B cell (primary cell): Measurements from ENCODE around the gene PTPRT. TPM values are rescaled to one million over a fixed set of nuclear protein-coding genes. Genes with fewer than 3 reads are reported as not detected.

Source experiments
- ATAC-seq: fragments of 200-7000 bp; cut with Tn5 transposase; one replicate; pipeline ENCODE4 v1.10.0; 2021; ENCODE audit warnings: low read depth, mild to moderate bottlenecking, moderate number of reproducible peaks, moderate library complexity
- CTCF ChIA-PET: fragments of 350-600 bp; sonication (Branson Sonifier 250); formaldehyde crosslinking; loops from one replicate; lab custom pipeline; 2021; ENCODE audit warnings: antibody characterized with exemption, inconsistent platforms; lab: Charles Lee
- POLR2A ChIA-PET: fragments of 350-600 bp; sonication (Branson Sonifier 250); formaldehyde crosslinking; loops from one replicate; lab custom pipeline; 2021; ENCODE audit warnings: antibody characterized with exemption; lab: Charles Lee
- DNase-seq: peaks from one replicate; pipeline ENCODE4 v3.0.0; 2013
- H2AFZ ChIP-seq: 2 replicates; pipeline ENCODE4 v1.6.1; 2012; ENCODE audit warnings: mild to moderate bottlenecking, low read depth, low read length; ENCODE audit not compliant: insufficient read depth, poor library complexity, severe bottlenecking
- H3K27ac ChIP-seq, 2 donors: 1 replicate in 1 of 2; 2 replicates in 1 of 2; pipeline ENCODE4 v1.5.1; 2012 to 2013; ENCODE audit warnings: low read length in 2 of 2, mild to moderate bottlenecking in 2 of 2, moderate library complexity in 1 of 2
- H3K27me3 ChIP-seq, 4 experiments: fragments of 200-600 bp in 1 of 4; sonication (generic) in 1 of 4; replicated peaks in 1 of 4; 1 replicate in 2 of 4; 2 replicates in 2 of 4; pipeline versions ENCODE4 v1.6.1 to v1.7.0; 2013 to 2016; ENCODE audit warnings: low read length in 3 of 4, mild to moderate bottlenecking in 2 of 4, mixed read lengths in 1 of 4, moderate library complexity in 1 of 4; ENCODE audit not compliant: insufficient read depth in 4 of 4, control insufficient read depth in 3 of 4; ENCODE audit errors: control extremely low read depth in 1 of 4
- H3K36me3 ChIP-seq, 2 experiments: replicated peaks in 1 of 2; 1 replicate in 1 of 2; 2 replicates in 1 of 2; pipeline versions ENCODE4 v1.6.1 to v1.7.1; 2013; ENCODE audit warnings: low read length in 1 of 2; ENCODE audit not compliant: insufficient read depth in 2 of 2, control insufficient read depth in 1 of 2; ENCODE audit errors: control extremely low read depth in 1 of 2, extremely low read depth in 1 of 2
- H3K4me1 ChIP-seq, 2 donors: fragments of 200-600 bp in 1 of 2; sonication (generic) in 1 of 2; 1 replicate in 1 of 2; 2 replicates in 1 of 2; pipeline versions ENCODE4 v1.5.1 to v1.6.1; 2013 to 2017; ENCODE audit warnings: low read length in 2 of 2; ENCODE audit not compliant: control insufficient read depth in 2 of 2, insufficient read depth in 2 of 2
- H3K4me2 ChIP-seq: replicated peaks from 2 replicates; pipeline ENCODE3; 2012; ENCODE audit warnings: mild to moderate bottlenecking, low read depth, low read length; ENCODE audit not compliant: poor library complexity, severe bottlenecking
- H3K4me3 ChIP-seq, 5 experiments: fragments of 200-600 bp in 1 of 5; sonication (generic) in 1 of 5; 1 replicate in 3 of 5; 2 replicates in 2 of 5; pipeline versions ENCODE4 v1.5.1 to v1.7.0; 2011 to 2016; ENCODE audit warnings: low read length in 4 of 5, mild to moderate bottlenecking in 4 of 5, low read depth in 2 of 5, control low read depth in 1 of 5, moderate library complexity in 1 of 5; ENCODE audit not compliant: insufficient read depth in 1 of 5; ENCODE audit errors: control extremely low read depth in 1 of 5, extremely low read depth in 1 of 5
- H3K79me2 ChIP-seq: fragments of 200-600 bp; sonication (generic); one replicate; pipeline ENCODE4 v1.6.0; 2016; ENCODE audit warnings: low read length; ENCODE audit not compliant: control insufficient read depth, insufficient read depth
- H3K9ac ChIP-seq: fragments of 200-600 bp; sonication (generic); 2 replicates; pipeline ENCODE4 v1.6.1; 2017; ENCODE audit warnings: mild to moderate bottlenecking, low read length, moderate library complexity
- H3K9me3 ChIP-seq, 3 donors: one replicate each; pipeline versions ENCODE4 v1.6.1 to v1.7.1; 2013; ENCODE audit warnings: low read length in 2 of 3; ENCODE audit not compliant: control insufficient read depth in 2 of 3, insufficient read depth in 1 of 3; ENCODE audit errors: control extremely low read depth in 1 of 3
- H4K20me1 ChIP-seq: 2 replicates; pipeline ENCODE4 v1.6.0; 2012; ENCODE audit warnings: mild to moderate bottlenecking, low read length; ENCODE audit not compliant: insufficient read depth, control insufficient read depth, poor library complexity, severe bottlenecking
- H3K27ac Mint-ChIP-seq: one replicate; pipeline ENCODE4 v1.8.0; 2021; ENCODE audit warnings: mixed read lengths
- H3K27me3 Mint-ChIP-seq: one replicate; pipeline ENCODE4 v1.8.0; 2021; ENCODE audit warnings: mixed read lengths
- H3K4me1 Mint-ChIP-seq: one replicate; pipeline ENCODE4 v1.8.0; 2021; ENCODE audit warnings: mixed read lengths
- H3K4me3 Mint-ChIP-seq: one replicate; pipeline ENCODE4 v1.8.0; 2021; ENCODE audit warnings: mixed read lengths
- H3K9me3 Mint-ChIP-seq: one replicate; pipeline ENCODE4 v1.8.0; 2022; ENCODE audit warnings: mixed read lengths; ENCODE audit not compliant: insufficient read depth
- CTCF ChIP-seq: fragments of 200-600 bp; IDR thresholded peaks from one replicate; pipeline ENCODE4 v1.8.0; 2022; ENCODE audit warnings: antibody characterized with exemption, mild to moderate bottlenecking
- EZH2 ChIP-seq: IDR thresholded peaks from 2 replicates; pipeline ENCODE4 v1.6.1; 2012; ENCODE audit warnings: borderline replicate concordance, low read depth, mild to moderate bottlenecking, moderate library complexity, low read length; ENCODE audit not compliant: insufficient read depth, poor library complexity, severe bottlenecking
- WGBS: methylation state at CpG from one replicate; pipeline ENCODE4 v1.1.5; 2013; ENCODE audit warnings: missing lambda C conversion rate; ENCODE audit not compliant: insufficient coverage; 5-methylcytosine and 5-hydroxymethylcytosine counted together
- intact Hi-C: fragments of 100-400 bp; cut with micrococcal nuclease; formaldehyde crosslinking; loops from one replicate; pipeline ENCODE4 v1.10.0; 2022
- polyA plus RNA-seq: library from polyadenylated mRNA; depleted of rRNA; stranded (reverse); fragments of >200 nt; gene quantifications from 2 replicates; pipeline ENCODE4 v1.2.3, GENCODE V29; 2012
- total RNA-seq, 2 donors: library from RNA; stranded (reverse); fragments of 120-200 nt in 1 of 2; gene quantifications; 1 replicate in 1 of 2; 2 replicates in 1 of 2; pipeline versions ENCODE4 v1.2.3 to v1.2.4, GENCODE V29; 2013 to 2022

The PTPRT gene
- total and polyA plus RNA-seq, 2 donors (not counting 1 experiment from before 2014, with no cell fraction given) = not detected

GRCh38 chr20:42634156-42634555, 555.5 kb downstream of the PTPRT start:
- no peak for TF ChIP-seq CTCF
- no peak for TF ChIP-seq EZH2
- Histone ChIP-seq H3K36me3 (no peaks in the 10 kb centered on the region), H4K20me1 (no peaks in the 10 kb centered on the region), H3K79me2 (no peaks in the 10 kb centered on the region), H3K4me3 (no peak overlapping the region), H3K27me3 (no peaks in the 10 kb centered on the region), H2AFZ (no peak overlapping the region), H3K27ac (no peak overlapping the region), H3K4me1 (no peaks in the 10 kb centered on the region), H3K9me3 (no peaks in the 10 kb centered on the region), H3K4me2 (no peak overlapping the region), H3K9ac (no peak overlapping the region)
- POLR2A ChIA-PET = no interaction called here
- intact Hi-C loops = no loop called here
- Mint-ChIP-seq H3K27ac (no peak overlapping the region), H3K4me1 (no peaks in the 10 kb centered on the region), H3K27me3 (no peaks in the 10 kb centered on the region), H3K4me3 (no peak overlapping the region), H3K9me3 (peaks cover 4% of the 10 kb centered on the region)
- ATAC-seq (no peak), DNase-seq (no peak)
- no CpG with 5 or more reads among the region's 2 CpGs for WGBS
- CTCF ChIA-PET = no interaction called here

GRCh38 chr20:42628683-42629082, 561.0 kb downstream of the PTPRT start:
- Mint-ChIP-seq H3K27ac (no peak overlapping the region), H3K9me3 (peaks cover 4% of the 10 kb centered on the region), H3K4me1 (no peaks in the 10 kb centered on the region), H3K4me3 (no peak overlapping the region), H3K27me3 (no peaks in the 10 kb centered on the region)
- POLR2A ChIA-PET = no interaction called here
- Histone ChIP-seq H3K4me1 (no peaks in the 10 kb centered on the region), H3K36me3 (no peaks in the 10 kb centered on the region), H3K27me3 (no peaks in the 10 kb centered on the region), H3K27ac (no peak overlapping the region), H4K20me1 (no peaks in the 10 kb centered on the region), H3K9me3 (peaks cover 0 to 4% (median 0%) of the 10 kb centered on the region in 3 donors), H2AFZ (no peak overlapping the region), H3K9ac (no peak overlapping the region), H3K4me2 (no peak overlapping the region), H3K79me2 (no peaks in the 10 kb centered on the region), H3K4me3 (no peak overlapping the region)
- ATAC-seq = no peak
- CTCF ChIA-PET = no interaction called here
- no peak for TF ChIP-seq EZH2
- TF ChIP-seq CTCF = no peak
- 60% methylated on average over 1 of the region's 1 CpG for WGBS
- DNase-seq = no peak
- intact Hi-C loops = no loop called here
